Retinal pigment epithelial cell (primary cell): ENCODE measurements around the gene RASSF1.

Experiments
- DNase-seq: peaks from one replicate; pipeline ENCODE4 v3.0.0-alpha.2; 2010; ENCODE audit warnings: low read depth
- H3K4me3 ChIP-seq: 2 replicates; pipeline ENCODE4 v1.5.1; 2011; ENCODE audit warnings: mild to moderate bottlenecking, low read length, control low read depth, moderate library complexity
- TF ChIP-seq, protein P1 (sequence below): conservative IDR thresholded peaks from 2 replicates; pipeline ENCODE4 v1.5.1; 2011; ENCODE audit warnings: low read depth, low read length, control low read depth, inconsistent platforms

The RASSF1 gene

DNA sequence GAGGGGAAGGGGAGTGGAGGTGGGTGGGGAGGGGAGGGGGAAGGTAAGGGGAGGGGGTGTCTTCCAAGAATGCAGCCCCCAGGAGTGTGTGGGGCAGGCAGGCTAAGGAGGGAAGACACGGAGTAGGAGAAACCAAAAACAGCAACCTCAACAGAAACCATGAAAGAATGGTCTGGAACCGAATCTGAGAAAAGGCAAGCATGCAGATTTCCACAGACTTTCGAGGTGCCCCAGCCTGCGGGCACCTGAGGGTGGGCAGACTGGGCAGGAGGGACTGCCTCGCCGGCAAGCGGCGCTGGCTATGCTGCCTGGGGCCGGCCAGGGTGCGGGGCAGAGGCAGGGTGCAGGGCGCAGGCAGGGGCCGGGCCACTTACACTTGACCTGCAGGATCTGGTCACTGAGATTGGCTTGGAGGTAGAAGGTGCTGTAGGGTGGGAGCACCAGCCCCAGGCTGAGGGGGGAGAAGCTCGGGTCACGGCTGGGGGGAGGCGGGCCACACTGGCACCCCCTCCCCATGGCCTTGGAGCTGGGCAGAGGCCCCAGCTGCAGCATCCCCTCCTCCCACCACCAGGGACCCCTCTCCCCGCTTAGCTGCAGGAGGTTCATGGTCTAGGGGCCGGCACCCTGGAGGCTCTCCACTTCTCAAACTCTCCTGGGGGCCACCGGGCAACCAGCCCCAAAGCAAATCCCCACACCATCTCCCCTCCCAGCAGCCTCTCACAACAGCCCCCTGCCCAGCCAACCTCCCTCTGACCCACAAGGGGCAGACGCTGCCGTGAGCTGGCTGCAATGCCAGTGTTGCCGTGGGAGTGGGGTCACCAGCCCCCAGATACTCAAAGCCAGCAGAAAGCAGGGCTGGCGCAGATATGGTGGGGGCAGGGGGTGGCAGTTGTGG lies 34.0 kb upstream of the RASSF1 start:
- DNase-seq: no peak
- H3K4me3 ChIP-seq: no peak overlapping the region

DNA sequence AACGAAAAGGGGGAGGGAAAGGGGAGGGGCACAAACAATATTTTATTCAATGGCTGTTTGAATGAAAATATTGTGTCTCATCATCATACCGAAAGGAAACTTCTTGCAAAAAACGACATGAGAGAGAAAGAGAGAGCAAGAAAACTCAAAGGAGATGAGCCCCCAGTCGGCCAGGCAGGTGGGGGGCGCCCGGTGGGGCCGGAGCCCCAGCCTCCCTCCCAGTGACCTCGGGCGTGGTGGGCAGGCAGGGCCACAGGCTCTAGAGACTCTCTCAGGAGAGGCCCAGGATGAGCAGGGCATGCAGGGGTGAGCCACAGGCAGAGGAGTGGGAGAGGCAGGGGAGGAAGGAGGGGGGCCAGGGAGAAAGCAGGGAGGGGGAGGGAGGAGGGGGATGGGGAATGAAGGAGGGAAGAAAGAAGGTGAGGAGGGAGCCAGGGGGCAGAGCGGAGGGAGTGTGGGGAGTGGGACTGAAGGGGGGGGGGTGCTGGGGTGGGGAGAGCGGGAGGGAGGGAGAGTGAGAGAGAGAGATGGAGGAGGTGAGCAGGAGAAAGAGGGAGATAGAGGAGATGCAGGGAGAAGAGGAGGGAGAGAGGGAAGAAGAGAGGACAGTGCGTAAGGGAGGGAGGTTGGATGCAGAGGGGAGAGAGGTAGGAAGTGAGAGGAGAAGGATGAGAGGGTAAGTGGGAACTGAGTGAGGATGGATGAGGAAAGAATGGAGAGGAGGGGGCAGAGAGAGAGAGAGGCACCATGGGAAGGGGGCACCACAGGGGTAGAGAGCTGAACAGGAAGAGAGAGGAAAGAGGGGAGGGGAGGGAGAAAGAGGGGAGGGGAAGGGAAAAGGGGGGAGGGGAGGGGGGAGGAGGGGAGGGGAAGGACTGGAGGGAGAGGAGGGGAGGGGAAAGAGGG lies 32.8 kb upstream of the RASSF1 start:
- no peak overlapping the region for H3K4me3 ChIP-seq
- no peak for DNase-seq
- TF ChIP-seq, protein P1, sequence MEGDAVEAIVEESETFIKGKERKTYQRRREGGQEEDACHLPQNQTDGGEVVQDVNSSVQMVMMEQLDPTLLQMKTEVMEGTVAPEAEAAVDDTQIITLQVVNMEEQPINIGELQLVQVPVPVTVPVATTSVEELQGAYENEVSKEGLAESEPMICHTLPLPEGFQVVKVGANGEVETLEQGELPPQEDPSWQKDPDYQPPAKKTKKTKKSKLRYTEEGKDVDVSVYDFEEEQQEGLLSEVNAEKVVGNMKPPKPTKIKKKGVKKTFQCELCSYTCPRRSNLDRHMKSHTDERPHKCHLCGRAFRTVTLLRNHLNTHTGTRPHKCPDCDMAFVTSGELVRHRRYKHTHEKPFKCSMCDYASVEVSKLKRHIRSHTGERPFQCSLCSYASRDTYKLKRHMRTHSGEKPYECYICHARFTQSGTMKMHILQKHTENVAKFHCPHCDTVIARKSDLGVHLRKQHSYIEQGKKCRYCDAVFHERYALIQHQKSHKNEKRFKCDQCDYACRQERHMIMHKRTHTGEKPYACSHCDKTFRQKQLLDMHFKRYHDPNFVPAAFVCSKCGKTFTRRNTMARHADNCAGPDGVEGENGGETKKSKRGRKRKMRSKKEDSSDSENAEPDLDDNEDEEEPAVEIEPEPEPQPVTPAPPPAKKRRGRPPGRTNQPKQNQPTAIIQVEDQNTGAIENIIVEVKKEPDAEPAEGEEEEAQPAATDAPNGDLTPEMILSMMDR: no peak

More for the DNA sequence above, 34.0 kb upstream of the RASSF1 start:
- TF ChIP-seq, protein P1: no peak

DNA sequence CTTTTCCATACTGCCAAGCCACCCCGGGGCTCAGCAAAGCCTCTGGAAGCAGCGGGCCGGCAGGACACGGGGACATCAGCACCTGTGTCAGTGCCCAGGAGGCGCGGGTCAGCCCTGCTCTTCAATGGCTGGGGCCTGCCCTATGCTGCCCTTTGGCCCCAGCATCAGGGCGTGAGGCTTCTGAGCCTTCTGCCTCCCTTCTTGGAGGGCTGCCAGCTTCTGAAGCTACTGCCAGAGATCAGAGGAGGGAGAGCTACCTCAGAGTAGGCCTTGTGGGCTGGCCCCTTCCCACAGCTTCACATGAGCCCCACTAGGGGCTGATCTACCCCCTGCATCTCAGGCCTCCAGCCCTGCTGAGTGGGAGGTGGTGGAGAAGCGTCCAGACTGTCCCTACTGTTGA lies 31.7 kb upstream of the RASSF1 start:
- DNase-seq: no peak
- H3K4me3 ChIP-seq: no peak overlapping the region
- TF ChIP-seq, protein P1: no peak

DNA sequence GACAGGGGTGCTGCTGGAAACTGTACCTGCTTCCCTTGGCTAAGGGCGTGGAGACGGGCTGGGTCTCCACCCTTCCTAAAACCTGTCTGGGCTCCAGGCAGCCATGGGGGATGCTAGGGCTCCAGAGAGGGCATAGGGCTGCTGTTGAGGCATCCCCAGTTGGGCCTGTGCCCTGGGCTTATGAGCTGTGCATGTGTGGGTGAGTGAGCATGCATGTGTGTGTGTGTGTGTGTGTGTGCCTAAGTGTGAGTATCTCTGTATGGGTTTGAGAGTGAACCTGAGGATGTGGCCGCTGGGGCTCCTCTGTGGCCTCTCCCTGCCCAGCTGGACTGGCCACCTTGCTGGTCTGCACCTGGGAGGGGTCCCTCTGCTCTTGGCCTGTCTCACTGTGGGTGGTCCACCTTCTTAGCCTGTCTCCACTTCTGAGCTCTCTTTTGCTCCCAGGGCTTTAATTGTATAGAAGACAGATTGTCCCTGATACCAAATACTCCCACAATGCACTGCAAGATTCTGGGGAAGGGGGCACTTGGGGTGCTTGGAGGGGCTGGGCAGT lies 30.6 kb upstream of the RASSF1 start:
- DNase-seq: no peak
- TF ChIP-seq, protein P1: no peak
- H3K4me3 ChIP-seq: no peak overlapping the region

DNA sequence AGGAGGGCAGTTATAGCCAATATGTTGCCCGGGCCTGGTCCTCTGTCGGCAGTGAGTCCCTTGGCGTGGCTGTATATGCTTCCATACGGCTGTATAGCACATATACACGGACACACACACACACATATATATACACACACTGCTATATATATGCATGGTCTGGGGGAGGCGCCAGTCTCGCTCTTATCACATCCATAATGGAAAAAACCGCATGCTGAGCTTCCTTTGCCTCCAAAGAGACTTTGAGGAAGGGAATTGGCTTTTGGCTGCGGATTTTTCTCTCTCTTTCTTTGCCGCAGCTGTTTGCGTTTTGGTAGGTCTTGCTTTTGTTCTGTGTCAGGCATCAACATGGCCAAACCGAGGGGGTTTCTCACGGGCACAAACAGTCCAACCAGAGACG lies 30.0 kb upstream of the RASSF1 start:
- TF ChIP-seq, protein P1: peak; percentile 28
- DNase-seq: no peak
- H3K4me3 ChIP-seq: no peak overlapping the region

DNA sequence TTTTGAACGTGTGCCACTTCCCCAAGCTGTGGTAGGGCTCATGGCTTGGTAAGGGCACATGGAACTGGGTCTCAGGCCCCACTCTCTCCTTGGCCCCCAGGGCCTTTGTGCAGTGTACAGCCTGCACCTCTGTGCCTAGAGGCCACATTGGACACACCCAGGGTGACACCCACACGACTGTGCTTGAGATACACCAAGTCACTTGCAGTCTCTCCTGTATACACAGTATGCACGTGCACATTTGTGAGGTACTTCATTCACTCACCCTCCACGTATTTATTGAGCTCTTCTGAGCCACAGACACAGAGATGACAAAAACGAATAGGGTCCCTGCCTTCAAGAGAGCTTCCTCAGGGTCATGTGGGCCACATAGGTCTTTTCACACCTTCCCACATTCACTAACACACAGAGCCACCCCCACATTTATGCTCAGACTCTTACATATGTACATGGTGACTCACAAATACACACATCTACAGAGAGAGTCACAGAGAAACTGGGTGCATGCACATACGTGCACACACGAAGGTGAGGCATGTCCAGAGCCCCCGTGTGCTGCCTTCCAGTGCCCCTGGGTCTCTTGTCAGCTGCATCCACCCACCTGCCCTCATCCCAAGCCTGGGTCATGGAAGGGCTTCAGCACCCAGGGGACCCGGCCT lies 28.5 kb upstream of the RASSF1 start:
- TF ChIP-seq, protein P1: no peak
- DNase-seq: no peak
- no peak overlapping the region for H3K4me3 ChIP-seq
